GM19455 (cell line): ENCODE results near the gene TBC1D5.
"Not testable (repeated sequence)": the region's sequence is repeated elsewhere in the genome, so short reads cannot be mapped to it uniquely, and the experiment has no call there.

Experiments used
- ATAC-seq: cut with Tn5 transposase; IDR thresholded peaks from one replicate; pipeline ENCODE4 v1.9.1; 2021; ENCODE audit not compliant: unreplicated experiment

TBC1D5 gene

DNA sequence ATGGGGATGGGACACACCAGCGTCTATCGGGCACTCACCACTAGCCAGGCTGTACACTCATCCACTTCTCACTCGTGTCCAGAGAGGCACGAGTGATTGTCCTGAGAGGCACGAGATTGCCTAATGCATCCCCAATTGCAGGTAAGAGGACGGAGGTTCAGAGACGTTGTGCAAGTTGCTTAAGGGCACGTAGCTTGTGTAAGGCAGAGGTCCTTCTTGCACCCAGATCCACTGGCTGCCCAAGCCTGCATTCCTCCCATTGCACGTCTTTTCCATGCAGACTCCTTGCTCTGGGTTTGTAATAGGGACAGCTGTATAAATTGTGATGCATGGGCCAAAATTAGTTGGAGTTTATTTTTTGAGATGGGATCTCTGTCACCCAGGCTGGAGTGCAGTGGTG lies 593.4 kb downstream of the TBC1D5 start:
- ATAC-seq, result no peak

DNA sequence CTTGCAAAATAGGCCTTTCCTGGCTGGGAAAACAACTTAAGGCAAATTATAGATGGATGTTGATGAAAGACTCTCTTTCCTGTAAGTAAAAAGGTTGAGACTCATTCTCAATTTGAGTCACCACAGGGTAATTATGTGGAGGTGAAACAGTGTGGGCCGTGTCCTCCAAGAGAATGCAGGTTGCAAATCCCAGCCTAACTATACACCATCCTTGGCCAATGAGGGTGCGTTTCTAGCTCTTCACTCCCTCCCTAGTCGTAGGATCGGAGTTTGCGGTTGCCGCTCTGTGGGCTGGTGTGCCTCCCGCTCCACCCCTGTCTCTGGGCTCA lies 597.8 kb downstream of the TBC1D5 start:
- no peak for ATAC-seq

DNA sequence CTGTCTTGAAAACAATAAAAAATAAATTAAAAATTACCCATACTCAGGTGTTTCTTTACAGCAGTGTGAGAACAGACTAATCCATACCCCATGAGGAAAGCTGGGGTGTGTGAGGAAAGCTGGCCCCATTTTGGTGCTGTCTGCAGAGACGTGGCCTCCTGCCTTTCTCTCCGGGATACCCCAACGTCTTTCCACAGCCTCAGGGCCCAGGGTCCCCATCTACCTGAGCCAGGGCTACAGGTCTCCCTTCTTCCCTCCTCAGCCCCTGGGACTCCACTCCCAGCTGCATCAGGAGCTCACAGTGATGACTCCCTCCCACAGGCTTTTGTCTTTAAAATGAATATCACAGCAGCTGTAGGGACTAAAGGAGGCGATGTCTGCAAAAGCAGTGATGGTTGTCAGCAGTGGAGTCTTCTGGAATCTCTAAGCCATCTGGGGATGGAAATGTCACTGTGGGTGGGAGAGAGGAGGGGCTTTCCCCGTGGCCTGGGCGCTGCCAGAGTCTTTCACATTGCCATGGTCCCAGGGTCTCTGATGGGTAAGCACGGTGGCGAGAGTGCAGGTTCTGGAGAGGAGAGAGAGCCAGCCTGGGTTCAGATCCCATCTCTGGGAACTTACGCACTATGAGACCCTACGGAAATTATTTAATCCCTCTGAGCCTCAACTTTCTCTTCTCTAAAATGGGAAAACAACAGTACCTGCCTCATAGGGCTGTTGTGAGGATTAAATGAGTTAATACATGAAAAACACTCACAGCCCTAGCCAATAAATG lies 598.4 kb downstream of the TBC1D5 start:
- ATAC-seq, result no peak

DNA sequence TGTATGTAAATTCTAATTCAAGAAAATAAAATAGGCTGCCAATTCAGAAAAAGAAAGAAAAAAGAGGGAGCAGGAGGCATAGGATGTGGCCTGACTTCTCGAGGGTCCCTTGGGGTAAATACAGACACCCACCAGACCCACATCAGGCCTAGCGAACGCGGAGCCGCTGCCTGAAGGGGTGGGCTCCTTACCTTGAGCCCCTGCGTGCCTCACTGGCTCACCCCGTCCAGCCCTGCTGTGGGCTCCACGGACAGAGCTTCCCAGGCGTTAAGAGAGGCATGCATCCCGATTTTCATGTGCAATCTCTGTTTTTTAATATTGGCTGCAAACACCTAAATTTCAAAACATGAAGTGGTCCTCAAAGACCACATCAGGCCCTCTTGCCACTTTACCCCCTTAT lies 599.9 kb downstream of the TBC1D5 start:
- ATAC-seq, result no peak

DNA sequence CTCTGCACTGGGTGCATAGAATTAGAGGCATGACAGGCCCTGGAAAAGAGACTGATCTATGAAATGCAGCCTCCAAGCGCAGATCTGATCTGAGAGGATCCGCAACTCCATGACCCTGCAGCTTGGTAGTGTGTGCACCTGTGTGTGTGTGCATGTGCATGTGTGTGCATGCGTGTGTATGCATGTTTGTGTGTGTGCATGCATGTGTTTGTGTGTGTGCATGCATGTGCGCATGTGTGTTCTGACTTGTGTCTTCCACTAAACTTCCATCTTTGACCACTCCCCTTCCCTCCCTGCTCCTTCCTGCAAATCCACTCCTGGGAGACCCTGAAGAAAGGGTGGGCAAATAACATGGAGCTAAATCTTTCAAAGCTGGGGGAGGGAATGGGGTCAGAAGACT lies 600.7 kb downstream of the TBC1D5 start:
- ATAC-seq, result no peak

DNA sequence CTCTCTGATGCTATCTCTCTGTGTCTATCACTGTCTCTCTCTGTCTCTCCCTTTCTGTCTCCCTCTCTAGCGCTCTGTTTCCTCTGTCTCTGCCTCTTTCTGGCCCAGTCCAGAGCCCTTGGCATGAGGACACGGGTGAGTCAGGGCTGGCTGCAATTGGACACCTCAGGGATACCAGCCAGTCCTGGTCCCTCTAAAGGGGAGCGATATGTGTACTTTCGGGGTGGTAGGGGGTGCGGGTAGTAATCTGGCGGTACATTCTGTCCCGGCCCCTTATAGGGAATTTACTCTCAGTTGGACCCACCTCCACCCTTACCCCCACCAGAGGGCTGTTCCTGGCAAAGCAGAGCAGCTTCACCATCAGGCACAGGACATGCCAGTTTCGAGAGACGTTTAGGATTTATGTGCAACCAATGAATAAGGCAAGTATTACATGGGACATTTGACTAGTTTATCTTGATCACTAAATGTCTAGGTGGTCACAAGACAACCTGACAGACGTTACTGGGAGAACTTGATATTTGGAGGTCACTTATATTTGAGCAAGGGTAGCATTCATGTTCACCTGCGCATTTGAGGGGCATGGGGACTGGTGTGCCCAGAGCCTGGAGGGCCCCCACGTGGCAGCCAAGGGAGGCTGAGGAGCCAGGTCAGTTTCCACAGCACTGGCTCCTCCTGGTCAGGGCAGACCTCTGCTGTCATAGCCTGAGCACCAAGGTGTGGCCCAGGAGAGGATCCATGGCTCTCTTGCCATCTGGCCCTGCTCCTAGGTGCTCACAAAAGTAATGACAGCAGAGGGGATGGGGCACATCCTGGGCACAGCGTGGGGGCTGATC lies 601.5 kb downstream of the TBC1D5 start:
- no peak for ATAC-seq

DNA sequence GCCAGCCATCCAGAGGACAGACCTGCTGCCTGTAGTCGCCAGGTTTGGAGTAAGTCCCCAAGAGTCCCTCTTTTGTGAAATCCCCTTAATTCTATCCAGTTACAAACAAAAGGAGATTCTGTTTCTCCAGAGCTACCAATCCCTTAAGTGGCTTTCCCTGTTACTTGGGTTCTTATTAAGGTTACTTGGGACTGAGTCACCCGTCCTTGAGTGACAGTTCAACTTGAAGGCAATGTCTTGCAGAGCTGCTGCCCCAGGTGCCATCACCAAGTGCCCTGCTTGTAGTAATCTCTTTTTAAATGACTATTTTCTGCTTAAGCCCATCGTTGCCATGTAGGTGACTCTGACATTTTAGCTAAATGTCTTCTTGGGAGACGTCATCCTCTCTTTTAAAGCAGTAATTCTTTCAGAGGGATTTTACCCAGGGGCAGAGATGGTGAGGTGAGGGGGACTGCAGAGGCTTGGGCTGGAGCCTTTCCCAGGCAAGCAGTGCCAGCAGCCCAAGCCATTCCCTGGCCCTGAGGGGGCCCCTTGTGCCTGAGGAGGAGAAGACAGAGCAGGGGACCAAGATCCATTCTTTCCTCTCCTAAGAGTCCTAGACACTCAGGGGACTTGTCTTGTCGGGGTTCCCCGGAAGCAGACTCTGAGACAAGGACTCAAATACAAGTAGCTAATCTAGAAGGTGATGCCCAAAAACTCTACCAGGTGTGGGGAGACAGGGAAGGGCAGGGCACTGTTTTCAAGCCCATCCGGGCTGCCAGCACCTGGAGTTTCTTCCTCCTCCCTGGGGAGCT lies 604.0 kb downstream of the TBC1D5 start:
- no peak for ATAC-seq

DNA sequence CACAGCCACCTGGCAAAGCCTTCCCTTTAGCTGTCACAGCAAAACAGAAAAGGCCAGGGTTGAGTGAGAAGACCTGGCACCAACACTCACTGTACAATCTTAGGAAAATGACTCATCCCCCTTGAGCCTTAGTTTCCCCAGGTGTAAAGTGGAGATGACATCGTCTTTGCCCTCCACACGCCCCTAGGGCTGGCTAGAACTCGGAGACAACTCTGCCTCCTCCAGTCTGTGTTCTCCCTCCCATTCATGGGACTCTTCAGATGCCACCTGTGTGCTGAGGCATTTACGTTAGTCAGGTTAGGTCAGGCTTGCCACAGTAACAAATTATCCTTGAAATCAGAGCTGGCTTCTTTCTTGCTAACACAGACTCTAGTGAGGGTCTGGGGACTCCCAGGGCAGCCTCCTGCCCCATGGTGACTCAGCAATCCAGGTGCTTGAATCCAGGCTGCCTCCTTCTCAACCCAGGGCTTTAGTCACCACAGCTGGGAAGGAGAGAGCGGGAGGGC lies 605.1 kb downstream of the TBC1D5 start:
- no peak for ATAC-seq

DNA sequence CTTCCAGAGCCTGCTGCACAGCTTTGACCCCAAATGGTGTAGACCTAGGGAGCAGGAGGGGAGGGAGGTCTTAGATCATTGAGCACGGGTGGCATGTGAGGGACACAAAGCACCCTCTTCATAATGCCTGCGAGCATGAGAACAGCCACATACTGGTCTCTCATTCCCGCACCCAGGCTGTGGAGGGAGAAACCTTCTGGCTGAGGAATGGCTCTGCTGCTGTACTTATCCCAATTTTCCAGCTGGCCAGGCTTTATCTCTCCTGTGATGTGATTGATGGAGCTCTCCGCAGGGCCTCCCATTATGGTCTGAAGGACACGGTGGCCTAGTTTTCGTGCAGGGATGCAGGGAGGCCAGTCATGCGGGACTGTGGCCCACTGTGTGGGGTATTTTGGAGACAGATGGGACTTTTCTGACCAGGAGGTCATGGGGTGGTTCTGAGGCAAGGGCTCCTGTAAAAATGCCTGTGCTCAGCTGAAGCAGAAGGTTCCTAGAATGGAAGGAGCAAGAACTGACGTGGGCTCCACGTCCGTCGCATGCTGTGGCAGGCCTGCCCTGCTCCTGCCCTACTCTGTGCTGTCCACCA lies 606.2 kb downstream of the TBC1D5 start:
- ATAC-seq, result no peak

DNA sequence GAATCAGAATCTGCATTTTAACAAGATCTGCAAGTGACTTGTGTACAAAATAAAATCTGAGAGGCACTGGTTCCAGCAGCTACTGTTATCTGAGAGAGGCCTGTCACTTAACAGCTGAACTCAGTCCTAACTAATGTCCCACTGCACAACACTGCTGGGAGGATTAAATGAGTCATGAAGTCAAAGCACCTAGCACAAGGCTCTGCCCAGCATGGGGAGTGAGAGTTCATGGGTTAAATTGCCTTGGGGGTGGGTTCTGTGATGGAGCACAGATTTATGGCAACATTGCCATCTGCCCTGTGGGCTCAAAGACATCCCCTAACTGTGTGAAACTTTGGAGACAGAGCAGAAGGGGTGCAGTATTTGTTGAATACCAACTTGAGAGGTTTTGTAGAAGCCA lies 606.7 kb downstream of the TBC1D5 start:
- no peak for ATAC-seq

DNA sequence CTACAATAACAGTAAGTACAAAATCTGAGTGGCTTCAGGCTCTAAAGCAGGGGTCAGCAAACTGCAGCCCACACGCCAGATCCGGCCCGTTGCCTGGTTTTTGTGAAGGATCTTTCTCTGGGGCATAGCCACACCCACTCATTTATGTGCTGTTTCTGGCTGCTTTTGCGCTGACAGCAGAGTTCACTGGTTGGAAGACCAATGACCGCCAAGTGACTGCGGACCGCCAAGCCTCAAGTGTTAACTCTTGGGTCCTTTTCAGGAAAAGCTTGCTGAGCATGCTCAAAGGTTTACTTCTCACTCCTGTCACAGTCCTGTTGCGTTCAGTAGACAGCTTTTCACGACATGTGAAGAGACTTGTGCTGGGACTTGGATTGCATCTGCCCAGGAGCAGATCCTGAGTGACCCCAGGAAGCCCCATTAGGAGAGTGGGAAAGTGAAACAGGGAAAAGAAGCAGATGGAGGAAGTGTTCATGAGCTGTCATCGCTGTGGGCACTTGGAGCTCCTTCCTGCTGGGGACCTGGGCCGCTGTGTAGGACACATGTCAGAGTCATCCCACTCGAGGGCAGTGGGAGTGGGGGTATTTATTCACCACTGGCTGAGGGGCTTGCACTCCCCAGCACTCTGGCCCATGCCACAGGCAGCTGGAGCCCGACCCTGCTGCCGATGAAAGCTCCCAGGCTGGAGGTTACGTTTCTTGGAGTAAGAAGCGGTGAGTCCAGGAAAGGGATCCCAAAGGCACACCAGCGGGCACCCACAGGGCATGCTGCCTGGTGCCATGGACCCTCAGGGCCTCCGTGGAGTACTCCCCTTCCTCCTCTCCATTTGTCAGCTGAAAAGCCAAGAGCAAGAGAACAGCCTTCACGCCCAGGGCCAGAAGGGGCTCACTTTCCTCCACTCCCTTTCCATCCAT lies 608.5 kb downstream of the TBC1D5 start:
- no peak for ATAC-seq

DNA sequence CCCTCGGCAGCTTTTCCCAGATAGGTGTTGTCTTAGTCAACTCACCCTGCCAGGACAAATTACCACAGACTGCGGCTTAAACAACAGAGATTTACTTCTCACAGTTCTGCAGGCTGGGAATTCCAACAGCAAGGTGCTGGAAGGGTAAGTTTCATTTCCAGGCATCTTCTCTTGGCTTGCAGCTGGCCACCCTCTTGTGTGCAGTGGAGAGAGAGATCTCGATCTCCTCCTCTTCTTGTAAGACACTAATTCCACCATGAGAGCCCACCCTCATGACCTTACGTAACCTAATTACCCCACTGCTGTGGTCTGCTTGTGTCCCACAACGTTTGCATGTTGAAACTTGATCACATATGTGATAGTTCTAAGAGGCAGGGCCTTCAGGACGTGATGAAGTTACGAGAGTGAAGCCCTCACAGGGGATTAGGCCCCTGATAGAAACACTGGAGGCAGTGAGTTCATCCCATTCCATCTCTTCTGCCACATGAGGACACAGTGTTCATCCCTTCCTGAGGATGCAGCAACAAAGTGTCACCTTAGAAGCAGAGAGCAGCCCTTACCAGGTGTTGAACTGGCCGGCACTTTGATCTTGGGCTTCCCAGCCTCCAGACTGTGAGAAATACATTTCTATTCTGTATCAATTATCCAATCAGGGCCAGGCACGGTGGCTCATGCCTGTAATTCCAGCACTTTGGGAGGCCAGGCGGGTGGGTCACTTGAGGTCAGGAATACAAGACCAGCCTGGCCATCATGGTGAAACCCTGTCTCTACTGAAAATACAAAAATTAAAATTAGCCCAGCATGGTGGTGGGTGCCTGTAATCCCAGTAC lies 609.9 kb downstream of the TBC1D5 start:
- no peak for ATAC-seq

DNA sequence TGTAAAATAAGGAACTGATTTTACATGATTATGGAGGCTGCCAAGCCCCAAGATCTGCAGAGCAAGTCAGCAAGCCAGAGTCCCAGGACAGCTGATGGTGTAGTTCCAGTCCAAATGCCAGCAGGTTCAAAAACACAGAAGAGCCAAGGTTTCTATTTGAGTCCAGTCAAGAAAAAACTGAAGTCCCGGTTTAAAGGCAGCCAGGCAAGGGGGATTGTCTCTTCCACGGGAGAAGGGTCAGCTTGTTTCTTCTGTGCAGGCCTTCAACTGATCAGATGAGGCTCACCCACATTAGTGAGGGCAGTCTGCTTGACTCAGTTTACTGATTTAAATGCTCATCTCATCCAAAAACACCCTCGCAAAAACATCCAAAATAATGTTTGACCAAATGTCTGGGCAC lies 611.5 kb downstream of the TBC1D5 start:
- no peak for ATAC-seq

DNA sequence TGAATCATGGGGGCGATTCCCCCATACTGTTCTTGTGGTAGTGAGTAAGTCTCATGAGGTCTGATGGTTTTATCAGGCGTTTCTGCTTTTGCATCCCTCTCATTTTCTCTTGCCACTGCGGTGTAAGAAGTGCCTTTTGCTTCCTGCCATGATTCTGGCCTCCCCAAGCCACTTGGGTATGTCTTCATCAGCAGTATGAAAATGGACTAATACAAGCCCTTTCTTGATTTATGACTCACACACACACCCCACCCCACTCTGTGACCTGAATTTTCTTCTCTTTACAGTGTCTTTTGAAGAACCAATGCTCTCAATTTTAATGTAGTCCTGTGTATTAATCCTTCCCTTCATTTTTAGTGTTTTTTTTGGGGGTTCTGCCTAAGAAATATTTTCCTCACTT lies 612.9 kb downstream of the TBC1D5 start:
- no peak for ATAC-seq

DNA sequence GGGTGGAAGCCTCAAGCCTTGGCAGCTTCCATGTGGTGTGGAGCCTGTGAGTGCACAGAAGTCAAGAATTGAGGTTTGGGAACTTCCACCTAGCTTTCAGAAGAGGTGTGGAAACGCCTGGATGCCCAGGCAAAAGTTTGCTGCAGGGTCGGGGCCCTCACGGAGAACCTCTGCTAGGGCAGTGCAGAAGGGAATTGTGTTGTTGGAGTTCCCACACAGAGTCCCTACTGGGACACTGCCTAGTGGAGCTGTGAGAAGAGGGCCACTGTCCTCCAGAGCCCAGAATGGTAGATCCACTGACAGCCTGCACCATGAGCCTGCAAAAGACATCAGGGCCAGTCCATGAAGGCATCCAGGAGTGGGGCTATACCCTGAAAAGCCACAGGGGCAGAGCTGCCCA lies 613.8 kb downstream of the TBC1D5 start:
- ATAC-seq, result not testable (repeated sequence)

DNA sequence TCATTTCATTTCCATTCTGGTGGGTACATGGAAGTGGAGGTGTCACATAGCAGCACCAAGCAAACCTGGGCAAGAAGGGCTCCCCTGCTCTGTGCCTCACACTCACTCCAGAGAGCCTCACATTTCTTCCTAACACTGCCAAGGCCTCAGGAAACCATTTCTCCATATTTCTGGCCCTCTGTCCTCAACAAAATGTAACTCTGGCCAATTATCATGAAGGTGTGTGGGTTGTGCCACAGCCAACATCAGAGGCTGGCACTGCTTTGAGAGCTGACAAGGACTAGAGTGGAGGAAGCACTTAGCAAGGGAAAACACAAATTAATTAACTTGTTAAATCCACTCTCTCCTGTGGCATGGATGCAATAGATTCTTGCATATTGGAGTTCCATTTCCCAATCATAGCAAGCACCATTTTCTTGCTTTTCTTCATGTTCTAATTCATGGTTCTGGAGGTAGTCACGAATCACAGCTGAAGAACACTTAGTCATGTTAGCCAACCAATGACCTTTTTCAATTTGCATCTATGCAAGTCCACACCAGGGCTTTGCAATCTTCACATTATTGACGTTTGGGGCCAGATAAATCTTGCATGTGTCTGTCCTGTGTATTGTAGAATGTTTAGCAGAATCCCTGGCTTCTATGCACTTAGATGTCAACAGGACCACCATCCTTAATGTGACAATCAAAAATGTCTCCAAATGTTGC lies 616.5 kb downstream of the TBC1D5 start:
- ATAC-seq, result no peak

DNA sequence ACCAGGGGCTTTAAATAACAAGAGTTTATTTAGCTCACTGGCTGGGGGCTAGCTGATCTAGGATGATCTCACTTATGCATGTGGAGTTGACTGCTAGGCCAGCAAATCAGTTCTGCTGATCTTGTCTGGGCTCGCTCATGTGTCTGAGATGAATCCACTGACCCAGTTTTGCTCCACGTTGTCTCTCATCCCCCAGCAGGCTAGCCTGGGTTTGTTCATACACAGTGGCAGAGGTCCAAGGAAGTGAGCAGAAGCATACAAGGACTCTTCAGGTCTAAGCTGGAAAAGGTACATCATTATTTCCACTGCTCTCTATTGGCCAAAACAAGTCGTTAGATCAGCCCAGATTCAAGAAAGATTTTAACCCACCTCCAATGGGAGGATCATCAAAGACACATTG lies 619.7 kb downstream of the TBC1D5 start:
- ATAC-seq, result no peak

DNA sequence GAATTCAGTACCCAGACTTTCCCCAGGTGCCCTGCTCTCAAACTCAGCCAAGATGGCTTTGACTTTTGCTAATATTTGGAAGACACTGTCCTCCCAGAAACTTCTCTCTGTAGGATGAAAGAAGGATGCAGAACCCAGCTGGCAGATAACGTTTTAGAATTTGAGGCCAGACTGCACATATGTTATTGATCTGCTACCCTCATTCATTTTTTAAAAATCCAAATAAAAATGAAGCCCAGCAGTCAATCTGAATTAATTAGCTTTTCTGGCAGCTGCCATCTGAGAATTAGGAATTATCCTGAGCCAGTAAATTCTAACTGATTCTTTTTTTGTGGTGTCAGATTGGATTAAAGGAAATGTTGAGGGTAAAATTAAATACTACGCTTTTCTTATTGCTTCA lies 621.1 kb downstream of the TBC1D5 start:
- no peak for ATAC-seq

DNA sequence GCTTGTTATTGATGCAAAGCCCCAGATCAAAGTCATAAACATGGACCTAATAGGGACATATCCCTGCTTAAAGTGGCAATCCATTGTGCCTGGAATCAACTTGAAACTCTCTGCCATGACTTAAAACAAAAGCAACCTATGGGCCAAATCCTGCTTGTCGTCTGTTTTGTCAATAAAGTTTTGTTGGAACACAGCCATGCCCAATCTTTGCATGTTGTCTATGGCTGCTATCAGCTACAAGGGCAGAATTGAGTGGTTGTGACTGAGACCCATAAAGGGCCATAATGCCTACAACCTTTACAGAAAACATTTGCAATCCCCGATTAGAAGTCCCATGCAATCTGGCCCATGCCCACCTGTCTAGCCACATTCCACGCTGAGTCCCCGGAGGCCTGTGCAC lies 622.3 kb downstream of the TBC1D5 start:
- ATAC-seq, result no peak
